ENCODE results near the gene EFNA4. TPM values are rescaled to one million over a fixed set of nuclear protein-coding genes. Genes with fewer than 3 reads are reported as not detected.

Gene EFNA4
- polyA plus RNA-seq, 1 of the 3 experiments (the other 2 are of a cell fraction), result 17.7 TPM

DNA sequence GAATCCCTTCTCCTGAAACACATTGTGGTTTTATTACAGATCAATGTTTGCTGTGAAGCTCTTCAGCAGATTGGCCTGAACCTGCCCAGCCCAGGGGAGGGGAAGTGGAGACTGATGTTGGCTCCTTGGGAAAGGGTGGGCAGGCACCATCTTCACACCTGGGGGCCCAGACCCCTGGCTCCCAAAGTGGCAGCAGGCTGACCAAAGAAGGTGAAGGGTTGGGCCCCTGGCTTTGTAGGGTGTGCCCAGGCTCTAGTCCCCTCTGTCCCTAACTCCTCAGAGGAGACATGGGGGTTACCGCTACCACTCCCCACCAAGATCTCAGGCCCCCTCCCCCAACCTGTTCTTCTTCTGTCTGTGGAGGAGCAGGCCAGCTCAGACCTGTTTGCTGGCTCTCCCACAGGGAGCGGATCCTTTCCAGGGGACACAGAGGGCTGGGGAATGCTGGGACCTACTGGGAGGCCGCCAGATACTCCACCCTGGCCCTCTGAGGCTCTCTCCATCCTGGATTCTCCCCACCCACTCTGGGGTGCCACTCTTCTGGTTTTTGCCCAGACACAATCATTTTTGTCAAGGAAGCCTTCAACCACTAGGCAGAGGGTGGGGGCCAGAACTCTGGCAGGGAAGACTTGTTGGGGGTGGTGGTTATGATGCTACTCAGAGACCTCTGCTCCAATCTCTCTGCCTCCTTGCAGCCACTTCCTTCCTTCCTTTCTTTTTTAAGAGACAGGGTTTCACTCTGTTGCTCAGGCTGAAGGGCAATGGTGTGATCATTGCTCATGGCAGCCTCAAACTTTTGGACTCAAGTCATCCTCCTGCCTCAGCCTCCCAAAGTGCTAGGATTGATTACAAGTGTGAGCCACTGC lies 10.1 kb downstream of the EFNA4 start (continued):
- no peak for TF ChIP-seq TAF1 (IDR thresholded peaks at IDR 0.05; ENCODE audit: borderline replicate concordance, low read depth, low read length)

GRCh38 chr1:155075535-155075934 lies 12.0 kb downstream of the EFNA4 start:
- Histone ChIP-seq H3K27me3 (ENCODE audit: insufficient read depth) (peaks cover 15% of the 10 kb centered on the region), H3K9me3 (no peaks in the 10 kb centered on the region), H3K4me2 (no peak overlapping the region), H3K9me2 (no peaks in the 10 kb centered on the region), H3F3A (replicated peaks; ENCODE audit: insufficient read depth) (peaks cover 10% of the 10 kb centered on the region), H3K9ac (no peak overlapping the region), H3K4me1 (ENCODE audit: control insufficient read depth in 1 of 2, insufficient read depth in 2 of 2, low read depth in 1 of 2, low read length in 1 of 2) (peaks cover 14 to 18% of the 10 kb centered on the region in 2 experiments; a peak in 2 of 4 replicates), H3K36me3 (replicated peaks in 1 of 2; ENCODE audit: control insufficient read depth in 1 of 2, insufficient read depth in 2 of 2, low read length in 1 of 2) (no peaks in the 10 kb centered on the region), H3K79me2 (ENCODE audit: insufficient read depth) (no peaks in the 10 kb centered on the region), H4K20me1 (ENCODE audit: insufficient read depth) (no peaks in the 10 kb centered on the region), H2AFZ (ENCODE audit: low read depth) (no peak overlapping the region), H3K27ac (ENCODE audit: low read depth in 2 of 2, low read length in 1 of 2) (no peak overlapping the region), H3K4me3 (ENCODE audit: low read depth in 2 of 2, low read length in 1 of 2) (no peak overlapping the region)
- POLR2A ChIA-PET, result interaction anchor here (0.6 kb wide), 1 partner anchor 105 kb away, joined by 3 read pairs; the partner anchor contains the start of gene SHC1
- CTCF ChIA-PET, result interaction anchor here (0.6 to 29.9 kb wide), 7 partner anchors 9 to 631 kb away, joined by 3 to 573 read pairs (median 12); partner anchors contain the start of genes ADAM15, DCST1, DCST2 and EFNA4
- no peak for DNase-seq
- 72% methylated on average over 5 of the region's 5 CpGs for WGBS (ENCODE audit: low lambda C conversion rate)
- TF ChIP-seq POLR2AphosphoS5 (IDR thresholded peaks at IDR 0.05; ENCODE audit: low read depth, low read length) (no peak), ELF1 (IDR thresholded peaks at IDR 0.05) (no peak), RFX5 (IDR thresholded peaks at IDR 0.05; ENCODE audit: low read length) (no peak), EZH2phosphoT487 (IDR thresholded peaks at IDR 0.05; ENCODE audit: borderline replicate concordance, low read depth) (no peak)

- Histone ChIP-seq H4K20me1 (ENCODE audit: insufficient read depth) (no peaks in the 10 kb centered on the region), H3K79me2 (ENCODE audit: insufficient read depth) (no peaks in the 10 kb centered on the region), H3K4me3 (ENCODE audit: low read depth in 2 of 2, low read length in 1 of 2) (no peak overlapping the region), H3K4me1 (ENCODE audit: control insufficient read depth in 1 of 2, insufficient read depth in 2 of 2, low read depth in 1 of 2, low read length in 1 of 2) (peaks cover 16% of the 10 kb centered on the region in 2 experiments; a peak in 2 of 4 replicates), H3F3A (replicated peaks; ENCODE audit: insufficient read depth) (peaks cover 12% of the 10 kb centered on the region), H3K4me2 (no peak overlapping the region), H3K27me3 (ENCODE audit: insufficient read depth) (peaks cover 23% of the 10 kb centered on the region), H3K9me2 (no peaks in the 10 kb centered on the region), H3K27ac (ENCODE audit: low read depth in 2 of 2, low read length in 1 of 2) (no peak overlapping the region), H3K9ac (no peak overlapping the region), H3K9me3 (no peaks in the 10 kb centered on the region), H2AFZ (ENCODE audit: low read depth) (no peak overlapping the region), H3K36me3 (replicated peaks in 1 of 2; ENCODE audit: control insufficient read depth in 1 of 2, insufficient read depth in 2 of 2, low read length in 1 of 2) (no peaks in the 10 kb centered on the region)
- DNase-seq, result no peak
- POLR2A ChIA-PET, result no interaction called here
- 56% methylated on average over 1 of the region's 1 CpG for WGBS (ENCODE audit: low lambda C conversion rate)
- CTCF ChIA-PET, result interaction anchor here (0.7 to 29.9 kb wide), 8 partner anchors 8 to 117 kb away, joined by 3 to 573 read pairs (median 8); partner anchors contain the start of genes ADAM15, DCST1, DCST2 and EFNA4
- TF ChIP-seq YY1 (IDR thresholded peaks at IDR 0.05; ENCODE audit: low read depth) (no peak), TEAD4 (IDR thresholded peaks at IDR 0.05; ENCODE audit: borderline replicate concordance, insufficient read depth) (no peak), TCF12 (IDR thresholded peaks at IDR 0.05) (no peak), MXI1 (IDR thresholded peaks at IDR 0.05; ENCODE audit: low read depth, low read length) (no peak), GATA2 (CRISPR knock-in tag; IDR thresholded peaks at IDR 0.05) (no peak), ZBTB33 (IDR thresholded peaks at IDR 0.05; ENCODE audit: borderline replicate concordance, low read depth) (no peak), MEF2A (IDR thresholded peaks at IDR 0.05; ENCODE audit: borderline replicate concordance, low read depth) (no peak), RCOR1 (IDR thresholded peaks at IDR 0.05; ENCODE audit: low read length) (no peak), TAF1 (IDR thresholded peaks at IDR 0.05; ENCODE audit: borderline replicate concordance, low read depth, low read length) (no peak), NRF1 (IDR thresholded peaks at IDR 0.05; ENCODE audit: low read depth, low read length) (no peak), JUND (IDR thresholded peaks at IDR 0.05) (no peak), EP300 (IDR thresholded peaks at IDR 0.05; ENCODE audit: borderline replicate concordance in 1 of 2, low read depth in 1 of 2, low read length in 1 of 2) (no peak), SMC3 (IDR thresholded peaks at IDR 0.05; ENCODE audit: low read depth, low read length) (no peak)
- TF ChIP-seq, protein P1, sequence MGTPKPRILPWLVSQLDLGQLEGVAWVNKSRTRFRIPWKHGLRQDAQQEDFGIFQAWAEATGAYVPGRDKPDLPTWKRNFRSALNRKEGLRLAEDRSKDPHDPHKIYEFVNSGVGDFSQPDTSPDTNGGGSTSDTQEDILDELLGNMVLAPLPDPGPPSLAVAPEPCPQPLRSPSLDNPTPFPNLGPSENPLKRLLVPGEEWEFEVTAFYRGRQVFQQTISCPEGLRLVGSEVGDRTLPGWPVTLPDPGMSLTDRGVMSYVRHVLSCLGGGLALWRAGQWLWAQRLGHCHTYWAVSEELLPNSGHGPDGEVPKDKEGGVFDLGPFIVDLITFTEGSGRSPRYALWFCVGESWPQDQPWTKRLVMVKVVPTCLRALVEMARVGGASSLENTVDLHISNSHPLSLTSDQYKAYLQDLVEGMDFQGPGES (IDR thresholded peaks at IDR 0.05; ENCODE audit: low read depth, low read length), result no peak
- TF ChIP-seq, protein P2, sequence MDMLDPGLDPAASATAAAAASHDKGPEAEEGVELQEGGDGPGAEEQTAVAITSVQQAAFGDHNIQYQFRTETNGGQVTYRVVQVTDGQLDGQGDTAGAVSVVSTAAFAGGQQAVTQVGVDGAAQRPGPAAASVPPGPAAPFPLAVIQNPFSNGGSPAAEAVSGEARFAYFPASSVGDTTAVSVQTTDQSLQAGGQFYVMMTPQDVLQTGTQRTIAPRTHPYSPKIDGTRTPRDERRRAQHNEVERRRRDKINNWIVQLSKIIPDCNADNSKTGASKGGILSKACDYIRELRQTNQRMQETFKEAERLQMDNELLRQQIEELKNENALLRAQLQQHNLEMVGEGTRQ (IDR thresholded peaks at IDR 0.05; ENCODE audit: borderline replicate concordance, low read depth, low read length), result no peak
- TF ChIP-seq, protein P3, sequence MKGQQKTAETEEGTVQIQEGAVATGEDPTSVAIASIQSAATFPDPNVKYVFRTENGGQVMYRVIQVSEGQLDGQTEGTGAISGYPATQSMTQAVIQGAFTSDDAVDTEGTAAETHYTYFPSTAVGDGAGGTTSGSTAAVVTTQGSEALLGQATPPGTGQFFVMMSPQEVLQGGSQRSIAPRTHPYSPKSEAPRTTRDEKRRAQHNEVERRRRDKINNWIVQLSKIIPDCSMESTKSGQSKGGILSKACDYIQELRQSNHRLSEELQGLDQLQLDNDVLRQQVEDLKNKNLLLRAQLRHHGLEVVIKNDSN (IDR thresholded peaks at IDR 0.05; ENCODE audit: borderline replicate concordance, low read depth), result no peak
Observed at GRCh38 chr1:155076371-155076770, 12.8 kb downstream of the EFNA4 start.
